ENCODE measurements around the gene SGK1.

Gene SGK1

DNA sequence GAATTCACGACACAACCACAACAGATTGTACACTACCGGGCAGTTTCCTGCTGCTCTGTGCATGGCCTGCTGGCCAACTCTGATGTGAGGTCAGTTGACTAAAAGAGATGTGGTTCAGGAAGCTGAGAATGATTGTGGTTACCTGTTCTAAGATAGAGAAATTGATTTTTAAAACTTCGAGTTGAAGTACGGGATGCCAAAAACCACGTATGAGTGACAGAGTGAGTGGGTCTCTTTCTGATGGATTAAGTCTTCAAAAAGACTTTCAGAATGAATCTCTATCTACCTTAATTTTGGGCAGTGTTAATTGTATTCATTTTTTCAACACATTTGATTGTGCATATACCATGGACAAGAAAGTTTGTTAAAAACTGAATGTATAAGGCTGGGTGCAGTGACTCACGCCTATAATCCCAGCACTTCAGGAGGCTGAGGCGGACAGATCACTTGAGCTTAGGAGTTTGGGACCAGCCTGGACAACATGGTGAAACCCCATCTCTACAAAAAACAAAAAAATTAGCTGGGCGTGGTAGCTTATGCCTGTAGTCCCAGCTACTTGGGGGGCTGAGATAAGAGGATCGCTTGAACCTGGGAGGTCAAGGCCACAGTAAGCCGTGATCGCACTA is 121.2 kb downstream of the SGK1 start:
- no peak overlapping the region for H2AFZ ChIP-seq (ENCODE audit: low read depth, low read length)
- H3K9me3 ChIP-seq (ENCODE audit: insufficient read depth, low read length), result no peaks in the 10 kb centered on the region
- no peaks in the 10 kb centered on the region for H3K27me3 ChIP-seq (ENCODE audit: low read depth, low read length)
- no peak for TF ChIP-seq EZH2phosphoT487 (IDR thresholded peaks at IDR 0.05; ENCODE audit: low read depth)
- TF ChIP-seq, protein P1, sequence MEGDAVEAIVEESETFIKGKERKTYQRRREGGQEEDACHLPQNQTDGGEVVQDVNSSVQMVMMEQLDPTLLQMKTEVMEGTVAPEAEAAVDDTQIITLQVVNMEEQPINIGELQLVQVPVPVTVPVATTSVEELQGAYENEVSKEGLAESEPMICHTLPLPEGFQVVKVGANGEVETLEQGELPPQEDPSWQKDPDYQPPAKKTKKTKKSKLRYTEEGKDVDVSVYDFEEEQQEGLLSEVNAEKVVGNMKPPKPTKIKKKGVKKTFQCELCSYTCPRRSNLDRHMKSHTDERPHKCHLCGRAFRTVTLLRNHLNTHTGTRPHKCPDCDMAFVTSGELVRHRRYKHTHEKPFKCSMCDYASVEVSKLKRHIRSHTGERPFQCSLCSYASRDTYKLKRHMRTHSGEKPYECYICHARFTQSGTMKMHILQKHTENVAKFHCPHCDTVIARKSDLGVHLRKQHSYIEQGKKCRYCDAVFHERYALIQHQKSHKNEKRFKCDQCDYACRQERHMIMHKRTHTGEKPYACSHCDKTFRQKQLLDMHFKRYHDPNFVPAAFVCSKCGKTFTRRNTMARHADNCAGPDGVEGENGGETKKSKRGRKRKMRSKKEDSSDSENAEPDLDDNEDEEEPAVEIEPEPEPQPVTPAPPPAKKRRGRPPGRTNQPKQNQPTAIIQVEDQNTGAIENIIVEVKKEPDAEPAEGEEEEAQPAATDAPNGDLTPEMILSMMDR (IDR thresholded peaks at IDR 0.05; ENCODE audit: low read depth, low read length), result no peak
- H3K4me1 ChIP-seq (ENCODE audit: low read length), result peaks cover 8% of the 10 kb centered on the region
- no peak overlapping the region for H3K9ac ChIP-seq (ENCODE audit: low read length)
- no peaks in the 10 kb centered on the region for H3K79me2 ChIP-seq (ENCODE audit: low read length)
- H3K27ac ChIP-seq (ENCODE audit: low read length), result no peak overlapping the region
- no peak overlapping the region for H3K4me2 ChIP-seq (ENCODE audit: low read length)
- H3K4me3 ChIP-seq (ENCODE audit: low read length), result no peak overlapping the region
- no peaks in the 10 kb centered on the region for H4K20me1 ChIP-seq (ENCODE audit: insufficient read depth, low read length)
- H3K36me3 ChIP-seq (replicated peaks; ENCODE audit: low read depth, low read length), result no peaks in the 10 kb centered on the region

GRCh38 chr6:134195985-134196384 is 121.9 kb downstream of the SGK1 start:
- TF ChIP-seq, protein P1 (IDR thresholded peaks at IDR 0.05; ENCODE audit: low read depth, low read length), result no peak
- no peak for TF ChIP-seq EZH2phosphoT487 (IDR thresholded peaks at IDR 0.05; ENCODE audit: low read depth)
- H3K4me3 ChIP-seq (ENCODE audit: low read length), result no peak overlapping the region
- no peaks in the 10 kb centered on the region for H3K9me3 ChIP-seq (ENCODE audit: insufficient read depth, low read length)
- peaks cover 8% of the 10 kb centered on the region for H3K4me1 ChIP-seq (ENCODE audit: low read length)
- H3K36me3 ChIP-seq (replicated peaks; ENCODE audit: low read depth, low read length), result no peaks in the 10 kb centered on the region
- H3K27ac ChIP-seq (ENCODE audit: low read length), result no peak overlapping the region
- H3K9ac ChIP-seq (ENCODE audit: low read length), result no peak overlapping the region
- no peaks in the 10 kb centered on the region for H3K27me3 ChIP-seq (ENCODE audit: low read depth, low read length)
- no peaks in the 10 kb centered on the region for H4K20me1 ChIP-seq (ENCODE audit: insufficient read depth, low read length)
- no peak overlapping the region for H3K4me2 ChIP-seq (ENCODE audit: low read length)
- H3K79me2 ChIP-seq (ENCODE audit: low read length), result no peaks in the 10 kb centered on the region
- H2AFZ ChIP-seq (ENCODE audit: low read depth, low read length), result no peak overlapping the region

GRCh38 chr6:134195164-134195906 is 122.6 kb downstream of the SGK1 start:
- H4K20me1 ChIP-seq (ENCODE audit: insufficient read depth, low read length), result no peaks in the 10 kb centered on the region
- no peak overlapping the region for H3K27ac ChIP-seq (ENCODE audit: low read length)
- no peak overlapping the region for H3K4me3 ChIP-seq (ENCODE audit: low read length)
- no peaks in the 10 kb centered on the region for H3K9me3 ChIP-seq (ENCODE audit: insufficient read depth, low read length)
- H3K27me3 ChIP-seq (ENCODE audit: low read depth, low read length), result no peaks in the 10 kb centered on the region
- no peak overlapping the region for H3K4me2 ChIP-seq (ENCODE audit: low read length)
- H3K79me2 ChIP-seq (ENCODE audit: low read length), result no peaks in the 10 kb centered on the region
- TF ChIP-seq, protein P1 (IDR thresholded peaks at IDR 0.05; ENCODE audit: low read depth, low read length), result no peak
- no peak for TF ChIP-seq EZH2phosphoT487 (IDR thresholded peaks at IDR 0.05; ENCODE audit: low read depth)
- no peak overlapping the region; the same call in 1 of the 2 replicates for H2AFZ ChIP-seq (ENCODE audit: low read depth, low read length)
- H3K4me1 ChIP-seq (ENCODE audit: low read length), result peaks cover 8% of the 10 kb centered on the region
- H3K9ac ChIP-seq (ENCODE audit: low read length), result no peak overlapping the region
- no peaks in the 10 kb centered on the region for H3K36me3 ChIP-seq (replicated peaks; ENCODE audit: low read depth, low read length)
